GM12878 (cell line): ENCODE data around the gene ANKRD45. TPM values are rescaled to one million over a fixed set of nuclear protein-coding genes. Genes with fewer than 3 reads are reported as not detected.

Experiments used
- ATAC-seq: fragments of 200-7000 bp; cut with Tn5 transposase; 3 replicates; pipeline ENCODE4 v1.9.1; 2020; ENCODE audit warnings: mild to moderate bottlenecking, moderate library complexity
- BruUV-seq: library from RNA; stranded (reverse); fragments of 400-500 nt; replicated peaks from 2 replicates; lab custom pipeline; 2021; lab: Mats Ljungman, UMichigan
- CTCF ChIA-PET: fragments of 300-600 bp; sonication (Branson Sonifier 250); formaldehyde crosslinking; extraction: SDS; loops from one replicate; lab custom pipeline; 2021; ENCODE audit warnings: inconsistent platforms; lab: Yijun Ruan, JAX
- POLR2A ChIA-PET: fragments of 350-600 bp; formaldehyde crosslinking; extraction: SDS; loops from one replicate; lab custom pipeline; 2021; ENCODE audit warnings: inconsistent platforms; lab: Charles Lee
- RAD21 ChIA-PET: fragments of 300-600 bp; sonication (Branson Sonifier 250); formaldehyde crosslinking; loops from one replicate; lab custom pipeline; 2023; ENCODE audit warnings: antibody characterized with exemption; ENCODE audit not compliant: unreplicated experiment; lab: Charles Lee
- SMC1A ChIA-PET: fragments of 300-600 bp; sonication (Branson Sonifier 250); formaldehyde crosslinking; loops from one replicate; lab custom pipeline; 2023; ENCODE audit not compliant: unreplicated experiment, uncharacterized antibody; lab: Charles Lee
- DNase-seq: peaks from one replicate; pipeline ENCODE4 v3.0.0-alpha.2; 2011; ENCODE audit warnings: low read depth, low spot score
- FAIRE-seq: peaks from 3 replicates; lab custom pipeline; 2011; peaks lifted over from hg19 to GRCh38; lab: Jason Lieb, UNC
- H2AFZ ChIP-seq: 2 replicates; pipeline ENCODE4 v1.6.0; 2011; ENCODE audit warnings: low read depth, low read length, control low read depth; ENCODE audit not compliant: control insufficient read depth
- H3K27ac ChIP-seq: 2 replicates; pipeline ENCODE4 v1.5.1; 2011; ENCODE audit warnings: control low read depth; ENCODE audit not compliant: control insufficient read depth, insufficient read depth
- H3K27me3 ChIP-seq, 2 experiments: replicated peaks in 1 of 2; 2 replicates each; pipeline versions ENCODE4 v1.6.0 to v1.6.1; 2011; ENCODE audit warnings: low read length in 1 of 2; ENCODE audit not compliant: control insufficient read depth in 2 of 2, insufficient read depth in 2 of 2
- H3K36me3 ChIP-seq, 2 experiments: 2 replicates each; pipeline ENCODE4 v1.5.1; 2011; ENCODE audit warnings: low read length in 1 of 2; ENCODE audit not compliant: control insufficient read depth in 2 of 2, insufficient read depth in 2 of 2
- H3K4me1 ChIP-seq: 2 replicates; pipeline ENCODE4 v1.6.1; 2011; ENCODE audit warnings: mild to moderate bottlenecking, low read length, moderate library complexity, mixed read lengths; ENCODE audit not compliant: control insufficient read depth, insufficient read depth
- H3K4me2 ChIP-seq: 2 replicates; pipeline ENCODE4 v1.6.0; 2011; ENCODE audit warnings: control low read depth; ENCODE audit not compliant: control insufficient read depth, insufficient read depth
- H3K4me3 ChIP-seq: fragments of 200-600 bp; sonication (generic); 2 replicates; pipeline ENCODE4 v1.5.1; 2016
- H3K79me2 ChIP-seq: 2 replicates; pipeline ENCODE4 v1.6.0; 2011; ENCODE audit warnings: low read length; ENCODE audit not compliant: control insufficient read depth, insufficient read depth
- H3K9ac ChIP-seq: 2 replicates; pipeline ENCODE4 v1.8.0; 2011; ENCODE audit warnings: low read length, control low read depth, mixed read lengths; ENCODE audit not compliant: control insufficient read depth, insufficient read depth
- H3K9me3 ChIP-seq: replicated peaks from 3 replicates; pipeline ENCODE4 v1.5.1; 2011; ENCODE audit warnings: mild to moderate bottlenecking, low read length; ENCODE audit not compliant: control insufficient read depth, insufficient read depth
- H4K20me1 ChIP-seq: 2 replicates; pipeline ENCODE4 v1.6.0; 2011; ENCODE audit not compliant: control insufficient read depth, insufficient read depth
- EED ChIP-seq: sonication (generic); IDR thresholded peaks from 2 replicates; pipeline ENCODE4 v1.6.1; 2016; ENCODE audit warnings: antibody characterized with exemption, low read depth
- HDAC6 ChIP-seq: fragments of 200-600 bp; sonication (generic); IDR thresholded peaks from one replicate; pipeline ENCODE4 v1.8.0; 2017; ENCODE audit warnings: antibody characterized with exemption; ENCODE audit not compliant: unreplicated experiment
- NBN ChIP-seq: fragments of 450-650 bp; IDR thresholded peaks from 2 replicates; pipeline ENCODE4 v1.6.1; 2016
- NR2C1 ChIP-seq: fragments of 450-650 bp; IDR thresholded peaks from 2 replicates; pipeline ENCODE4 v1.6.1; 2017; ENCODE audit warnings: antibody characterized with exemption, mild to moderate bottlenecking, moderate library complexity
- PML ChIP-seq: IDR thresholded peaks from 2 replicates; pipeline ENCODE4 v1.6.1; 2012; ENCODE audit warnings: low read length, inconsistent platforms
- POLR2A ChIP-seq: IDR thresholded peaks from 2 replicates; pipeline ENCODE4 v1.6.1; 2011; ENCODE audit warnings: low read depth, mild to moderate bottlenecking, low read length
- RUNX3 ChIP-seq: IDR thresholded peaks from 2 replicates; pipeline ENCODE4 v1.6.1; 2012; ENCODE audit warnings: low read length, inconsistent platforms
- SPI1 ChIP-seq: IDR thresholded peaks from 2 replicates; pipeline ENCODE4 v1.6.1; 2011; ENCODE audit warnings: low read depth, mild to moderate bottlenecking, low read length, moderate library complexity, borderline replicate concordance; ENCODE audit not compliant: insufficient read depth
- SRF ChIP-seq, 2 experiments: IDR thresholded peaks; 2 replicates each; pipeline ENCODE4 v1.6.1; 2011; ENCODE audit warnings: low read depth in 2 of 2, low read length in 2 of 2, mild to moderate bottlenecking in 1 of 2, moderate library complexity in 1 of 2
- ZBED1 ChIP-seq: IDR thresholded peaks from 2 replicates; pipeline ENCODE4 v1.6.1; 2016; ENCODE audit warnings: borderline replicate concordance
- ZNF207 ChIP-seq: fragments of 450-650 bp; IDR thresholded peaks from 2 replicates; pipeline ENCODE4 v1.6.1; 2014; ENCODE audit warnings: antibody characterized with exemption, mild to moderate bottlenecking, borderline replicate concordance
- ZNF384 ChIP-seq: IDR thresholded peaks from 2 replicates; pipeline ENCODE4 v1.6.1; 2012; ENCODE audit warnings: low read depth, mild to moderate bottlenecking, low read length, improper control_type of control experiment, borderline replicate concordance
- ZSCAN29 ChIP-seq: fragments of 450-650 bp; IDR thresholded peaks from 2 replicates; pipeline ENCODE4 v1.6.1; 2017; ENCODE audit warnings: mild to moderate bottlenecking, moderate library complexity
- WGBS: methylation state at CpG from one replicate; pipeline ENCODE4 v1.1.6; 2016; ENCODE audit warnings: low lambda C conversion rate; ENCODE audit not compliant: insufficient replicate concordance, insufficient coverage; ENCODE audit errors: missing lambda C conversion rate; 5-methylcytosine and 5-hydroxymethylcytosine counted together
- in situ Hi-C: fragments of 300-500 bp; cut with MboI; formaldehyde crosslinking; loops from 9 replicates; pipeline ENCODE4 v1.14.3; 2018; ENCODE audit warnings: mixed read lengths
- intact Hi-C: fragments of 100-400 bp; cut with micrococcal nuclease; formaldehyde crosslinking; loops from one replicate; pipeline ENCODE4 v1.14.2; 2022; ENCODE audit not compliant: unreplicated experiment
- polyA plus RNA-seq, 11 experiments: library from polyadenylated mRNA; depleted of rRNA in 4 of 11; unstranded in 6 of 11; stranded (reverse) in 5 of 11; fragments of >200 nt; fragmentation: Nextera tagmentation in 4 of 11; fragmentation: Illumina TruSeq in 1 of 11; extraction: Ambion mirVana in 4 of 11; extraction: Trizol in 1 of 11; gene quantifications; 1 replicate in 1 of 11; 2 replicates in 10 of 11; pipeline versions ENCODE4 v1.2.1 to v1.2.3, GENCODE V29; 2011 to 2016; ENCODE audit warnings: inconsistent platforms in 2 of 11, missing spikeins in 2 of 11, low read depth in 1 of 11
- total RNA-seq, 4 experiments: library from RNA; depleted of rRNA in 3 of 4; stranded (reverse); fragments of >200 nt in 3 of 4; fragmentation: Illumina TruSeq in 1 of 4; extraction: Trizol in 1 of 4; gene quantifications; 2 replicates each; pipeline versions ENCODE4 v1.2.1 to v1.2.3, GENCODE V29; 2013 to 2021
- TF ChIP-seq, protein P1 (sequence below): IDR thresholded peaks from 2 replicates; pipeline ENCODE4 v1.6.1; 2011; ENCODE audit warnings: mild to moderate bottlenecking, low read depth, low read length, moderate library complexity; ENCODE audit not compliant: insufficient replicate concordance
- TF ChIP-seq, protein P2 (sequence below): fragments of 450-650 bp; IDR thresholded peaks from 2 replicates; pipeline ENCODE4 v1.6.1; 2016; ENCODE audit warnings: mild to moderate bottlenecking
- TF ChIP-seq, protein P3 (sequence below): IDR thresholded peaks from 2 replicates; pipeline ENCODE4 v1.6.1; 2011; ENCODE audit warnings: borderline replicate concordance, low read depth, mild to moderate bottlenecking, moderate library complexity, low read length; ENCODE audit not compliant: insufficient read depth, poor library complexity, severe bottlenecking
- TF ChIP-seq, protein P4 (sequence below): fragments of 450-650 bp; IDR thresholded peaks from 2 replicates; pipeline ENCODE4 v1.6.1; 2014; ENCODE audit warnings: mild to moderate bottlenecking

The ANKRD45 gene
- total and polyA plus RNA-seq, 10 of the 15 experiments (the other 5 are each of a cell fraction or from before 2014, with no cell fraction given) = 0.04 to 0.15 (median 0.13) TPM; not detected in 5

DNA sequence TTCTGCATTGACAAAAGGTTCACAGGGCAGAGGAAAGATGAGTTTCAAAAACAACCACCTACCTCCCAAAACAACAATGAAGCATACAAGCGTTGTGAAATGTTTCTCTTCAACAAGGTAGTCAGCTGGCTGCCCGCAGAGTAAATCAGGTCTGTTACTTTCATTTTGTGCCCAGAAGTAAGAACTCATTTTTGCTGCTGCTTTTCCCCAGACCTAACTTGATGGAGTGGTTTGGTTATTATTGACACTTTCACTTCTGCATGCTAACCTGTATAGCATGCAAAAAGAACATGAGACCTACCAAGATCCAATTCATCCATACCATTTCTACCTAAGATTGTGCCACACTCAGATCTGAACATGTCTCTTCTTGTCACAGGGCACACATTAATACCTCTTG is 68.1 kb downstream of the ANKRD45 start:
- no TSS peak for BruUV-seq
- H3K79me2 ChIP-seq = no peaks in the 10 kb centered on the region
- peak overlapping the region; percentile 54 for H3K4me2 ChIP-seq
- RAD21 ChIA-PET = no interaction called here
- in situ Hi-C loops (no loop called here), intact Hi-C loops (no loop called here)
- TF ChIP-seq SRF (IDR thresholded peaks at IDR 0.05; ENCODE audit: low read depth in 2 of 2, low read length in 2 of 2) = no peak
- TF ChIP-seq, protein P1, sequence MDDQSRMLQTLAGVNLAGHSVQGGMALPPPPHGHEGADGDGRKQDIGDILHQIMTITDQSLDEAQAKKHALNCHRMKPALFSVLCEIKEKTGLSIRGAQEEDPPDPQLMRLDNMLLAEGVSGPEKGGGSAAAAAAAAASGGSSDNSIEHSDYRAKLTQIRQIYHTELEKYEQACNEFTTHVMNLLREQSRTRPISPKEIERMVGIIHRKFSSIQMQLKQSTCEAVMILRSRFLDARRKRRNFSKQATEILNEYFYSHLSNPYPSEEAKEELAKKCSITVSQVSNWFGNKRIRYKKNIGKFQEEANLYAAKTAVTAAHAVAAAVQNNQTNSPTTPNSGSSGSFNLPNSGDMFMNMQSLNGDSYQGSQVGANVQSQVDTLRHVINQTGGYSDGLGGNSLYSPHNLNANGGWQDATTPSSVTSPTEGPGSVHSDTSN = peak; percentile 15
- TF ChIP-seq, protein P2, sequence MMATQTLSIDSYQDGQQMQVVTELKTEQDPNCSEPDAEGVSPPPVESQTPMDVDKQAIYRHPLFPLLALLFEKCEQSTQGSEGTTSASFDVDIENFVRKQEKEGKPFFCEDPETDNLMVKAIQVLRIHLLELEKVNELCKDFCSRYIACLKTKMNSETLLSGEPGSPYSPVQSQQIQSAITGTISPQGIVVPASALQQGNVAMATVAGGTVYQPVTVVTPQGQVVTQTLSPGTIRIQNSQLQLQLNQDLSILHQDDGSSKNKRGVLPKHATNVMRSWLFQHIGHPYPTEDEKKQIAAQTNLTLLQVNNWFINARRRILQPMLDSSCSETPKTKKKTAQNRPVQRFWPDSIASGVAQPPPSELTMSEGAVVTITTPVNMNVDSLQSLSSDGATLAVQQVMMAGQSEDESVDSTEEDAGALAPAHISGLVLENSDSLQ = peak; percentile 36; the same call in 1 of the 2 replicates
- no peak for TF ChIP-seq ZNF384
- TF ChIP-seq EED = no peak
- TF ChIP-seq POLR2A = no peak
- no peak for TF ChIP-seq NR2C1
- no peak for TF ChIP-seq NBN
- TF ChIP-seq, protein P3, sequence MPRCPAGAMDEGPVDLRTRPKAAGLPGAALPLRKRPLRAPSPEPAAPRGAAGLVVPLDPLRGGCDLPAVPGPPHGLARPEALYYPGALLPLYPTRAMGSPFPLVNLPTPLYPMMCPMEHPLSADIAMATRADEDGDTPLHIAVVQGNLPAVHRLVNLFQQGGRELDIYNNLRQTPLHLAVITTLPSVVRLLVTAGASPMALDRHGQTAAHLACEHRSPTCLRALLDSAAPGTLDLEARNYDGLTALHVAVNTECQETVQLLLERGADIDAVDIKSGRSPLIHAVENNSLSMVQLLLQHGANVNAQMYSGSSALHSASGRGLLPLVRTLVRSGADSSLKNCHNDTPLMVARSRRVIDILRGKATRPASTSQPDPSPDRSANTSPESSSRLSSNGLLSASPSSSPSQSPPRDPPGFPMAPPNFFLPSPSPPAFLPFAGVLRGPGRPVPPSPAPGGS = no peak
- peak; percentile 72 for TF ChIP-seq SPI1
- TF ChIP-seq ZBED1 = no peak
- TF ChIP-seq PML = no peak
- TF ChIP-seq, protein P4, sequence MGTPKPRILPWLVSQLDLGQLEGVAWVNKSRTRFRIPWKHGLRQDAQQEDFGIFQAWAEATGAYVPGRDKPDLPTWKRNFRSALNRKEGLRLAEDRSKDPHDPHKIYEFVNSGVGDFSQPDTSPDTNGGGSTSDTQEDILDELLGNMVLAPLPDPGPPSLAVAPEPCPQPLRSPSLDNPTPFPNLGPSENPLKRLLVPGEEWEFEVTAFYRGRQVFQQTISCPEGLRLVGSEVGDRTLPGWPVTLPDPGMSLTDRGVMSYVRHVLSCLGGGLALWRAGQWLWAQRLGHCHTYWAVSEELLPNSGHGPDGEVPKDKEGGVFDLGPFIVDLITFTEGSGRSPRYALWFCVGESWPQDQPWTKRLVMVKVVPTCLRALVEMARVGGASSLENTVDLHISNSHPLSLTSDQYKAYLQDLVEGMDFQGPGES = no peak
- TF ChIP-seq ZSCAN29 = no peak
- peak; percentile 30; the same call in 1 of the 2 replicates for TF ChIP-seq RUNX3
- TF ChIP-seq HDAC6 = no peak
- no peak for TF ChIP-seq ZNF207
- peak; percentile 26 for DNase-seq
- FAIRE-seq = no peak
- H2AFZ ChIP-seq = peak overlapping the region; percentile 60
- no peak overlapping the region for H3K27ac ChIP-seq
- H3K9ac ChIP-seq = no peak overlapping the region
- no peaks in the 10 kb centered on the region; the same call in 1 of the 3 replicates for H3K9me3 ChIP-seq
- no peaks in the 10 kb centered on the region for H4K20me1 ChIP-seq
- no peaks in the 10 kb centered on the region for H3K36me3 ChIP-seq
- ATAC-seq = peak; percentile 75
- SMC1A ChIA-PET = no interaction called here
- peaks cover 7% of the 10 kb centered on the region; the same call in 1 of the 2 replicates for H3K4me1 ChIP-seq
- POLR2A ChIA-PET = no interaction called here
- CTCF ChIA-PET = no interaction called here
- WGBS = 7% methylated on average over 2 of the region's 2 CpGs
- no peaks in the 10 kb centered on the region for H3K27me3 ChIP-seq
- H3K4me3 ChIP-seq = no peak overlapping the region; the same call in 1 of the 2 replicates
